HG03432 (cell line): Measurements from ENCODE around the gene MYL5.
A peak's percentile ranks its signal among the peaks of the same experiment; 100 is the strongest.
"Not testable (repeated sequence)": the region's sequence is repeated elsewhere in the genome, so short reads cannot be mapped to it uniquely, and the experiment has no call there.

Experiments used
- ATAC-seq: cut with Tn5 transposase; IDR thresholded peaks from one replicate; pipeline ENCODE4 v1.9.1; 2021; ENCODE audit warnings: mild to moderate bottlenecking, moderate library complexity; ENCODE audit not compliant: unreplicated experiment

Gene MYL5

GRCh38 chr4:669806-670559, 4.4 kb upstream of the MYL5 start:
- not testable (repeated sequence) for ATAC-seq

DNA sequence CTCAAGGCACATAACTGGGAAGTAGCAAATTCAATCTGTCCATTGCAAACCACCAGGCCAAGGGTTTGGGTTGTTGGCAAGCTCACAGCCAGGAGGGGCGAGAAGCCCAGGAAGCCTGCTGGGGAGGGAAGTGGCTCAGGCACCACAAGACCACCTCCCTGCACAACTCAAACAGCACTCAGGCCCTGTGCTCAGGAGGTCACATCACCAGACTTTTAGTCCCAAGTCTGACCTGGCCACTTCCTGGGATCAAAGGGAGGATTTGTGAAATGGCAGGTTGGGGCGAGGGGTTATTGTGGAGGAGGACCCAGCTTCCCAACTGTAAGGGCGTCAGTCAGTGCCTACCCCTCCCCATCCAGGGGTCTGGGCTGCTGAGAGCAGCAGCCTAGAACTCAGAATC, 2.6 kb upstream of the MYL5 start:
- ATAC-seq = no peak

- no peak for ATAC-seq
Measured at GRCh38 chr4:673349-674091, 822 bp upstream of the MYL5 start.

DNA sequence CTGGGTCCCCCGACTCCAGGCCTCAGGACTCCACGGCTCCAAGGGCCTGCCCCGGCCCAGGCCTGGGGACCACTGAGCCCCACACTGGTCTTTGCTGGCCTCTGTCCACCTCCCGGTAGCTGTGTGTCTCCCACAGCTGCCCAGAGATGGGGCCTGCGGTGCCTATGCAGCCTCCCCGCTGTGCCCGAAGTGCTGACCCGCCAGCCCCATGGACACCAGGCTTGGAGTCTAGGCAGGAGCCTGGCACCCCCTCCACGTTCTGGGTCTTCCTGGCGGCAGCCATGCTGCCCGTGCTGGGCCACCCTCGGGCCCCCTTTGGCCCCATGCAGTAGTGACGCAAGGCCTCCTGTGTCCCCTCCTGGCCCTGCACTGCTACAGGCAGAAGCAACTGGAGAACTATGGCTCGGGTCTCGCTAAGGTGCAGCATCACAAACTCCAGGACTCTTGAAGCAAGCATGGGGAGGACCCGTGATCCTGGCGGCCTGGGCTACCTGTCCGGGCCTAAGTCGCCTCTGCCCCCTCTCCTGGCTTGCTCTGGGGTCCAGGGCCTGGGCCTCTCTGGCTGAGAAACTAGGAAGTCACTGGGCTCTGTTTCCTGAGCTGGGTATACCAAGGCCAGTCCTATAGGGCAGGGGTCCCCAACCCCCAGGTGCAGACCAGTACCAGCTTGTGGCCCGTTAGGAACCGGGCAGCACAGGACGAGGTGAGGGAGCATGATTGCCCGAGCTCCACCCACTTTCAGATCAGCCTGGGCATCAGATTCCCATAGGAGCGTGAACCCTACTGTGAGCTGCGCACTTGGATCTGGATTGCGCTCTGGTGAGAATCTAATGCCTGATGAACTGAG, 917 bp downstream of the MYL5 start:
- ATAC-seq = peak; percentile 2

DNA sequence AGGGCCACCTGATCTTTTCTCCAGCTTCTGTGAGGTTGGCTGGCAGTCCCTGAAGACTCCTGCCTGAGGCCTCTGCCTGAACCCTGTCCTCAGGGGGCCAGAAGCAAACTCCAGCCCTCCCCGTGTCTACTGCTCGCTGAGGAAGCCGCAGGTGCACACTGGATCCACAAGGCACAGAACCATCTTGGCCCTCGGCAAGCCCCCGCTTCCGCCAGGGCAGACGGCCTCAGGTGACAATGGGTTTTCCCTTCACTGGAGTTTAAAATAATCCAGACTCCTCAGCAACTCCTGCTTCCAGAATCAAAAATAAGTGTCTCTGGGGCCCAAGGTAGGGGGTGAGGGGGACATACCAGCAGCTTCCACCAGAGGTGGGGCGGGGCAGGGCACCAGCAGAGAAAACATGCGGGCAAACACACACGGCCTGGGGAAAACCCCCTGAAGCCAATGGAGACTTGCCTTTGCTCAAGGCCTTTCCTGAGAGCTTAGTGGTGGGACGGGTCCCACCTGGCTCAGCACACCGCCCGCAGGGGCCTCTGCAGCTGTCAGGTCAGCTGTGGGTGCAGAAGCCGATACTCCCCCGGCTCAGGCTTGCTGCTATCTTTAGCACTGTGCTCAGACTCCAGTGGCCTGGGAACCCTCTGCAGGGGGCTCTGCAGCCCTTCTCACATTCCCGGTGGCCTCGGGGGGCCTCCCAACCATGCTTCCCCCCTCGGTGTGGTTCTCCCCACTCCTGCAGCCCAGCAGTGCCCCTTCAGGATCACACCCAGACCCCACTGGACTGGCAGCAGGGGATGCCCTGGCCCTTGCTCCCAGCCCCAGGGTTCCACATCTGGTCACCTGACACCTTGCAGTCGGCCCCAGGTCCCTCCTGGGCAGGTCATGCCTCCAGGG, 1.9 kb downstream of the MYL5 start:
- no peak for ATAC-seq

DNA sequence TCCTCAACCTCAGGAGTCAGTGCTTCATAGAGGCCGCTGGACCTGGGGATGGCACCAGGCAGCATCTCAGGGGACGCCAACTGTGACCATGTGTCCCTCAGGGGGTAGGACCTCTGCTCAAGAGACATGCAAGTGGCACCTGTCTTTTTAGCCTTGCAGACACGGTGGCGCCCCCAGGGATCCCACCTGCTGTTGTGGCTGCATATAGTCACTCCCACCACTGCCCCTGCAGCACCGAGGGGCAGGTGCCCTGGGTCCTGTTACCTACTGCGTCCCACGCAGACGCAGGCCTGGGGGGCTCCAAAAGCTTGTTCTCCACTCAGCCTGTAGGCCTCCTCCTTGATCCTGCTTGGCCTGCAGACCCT, 2.5 kb downstream of the MYL5 start:
- no peak for ATAC-seq

DNA sequence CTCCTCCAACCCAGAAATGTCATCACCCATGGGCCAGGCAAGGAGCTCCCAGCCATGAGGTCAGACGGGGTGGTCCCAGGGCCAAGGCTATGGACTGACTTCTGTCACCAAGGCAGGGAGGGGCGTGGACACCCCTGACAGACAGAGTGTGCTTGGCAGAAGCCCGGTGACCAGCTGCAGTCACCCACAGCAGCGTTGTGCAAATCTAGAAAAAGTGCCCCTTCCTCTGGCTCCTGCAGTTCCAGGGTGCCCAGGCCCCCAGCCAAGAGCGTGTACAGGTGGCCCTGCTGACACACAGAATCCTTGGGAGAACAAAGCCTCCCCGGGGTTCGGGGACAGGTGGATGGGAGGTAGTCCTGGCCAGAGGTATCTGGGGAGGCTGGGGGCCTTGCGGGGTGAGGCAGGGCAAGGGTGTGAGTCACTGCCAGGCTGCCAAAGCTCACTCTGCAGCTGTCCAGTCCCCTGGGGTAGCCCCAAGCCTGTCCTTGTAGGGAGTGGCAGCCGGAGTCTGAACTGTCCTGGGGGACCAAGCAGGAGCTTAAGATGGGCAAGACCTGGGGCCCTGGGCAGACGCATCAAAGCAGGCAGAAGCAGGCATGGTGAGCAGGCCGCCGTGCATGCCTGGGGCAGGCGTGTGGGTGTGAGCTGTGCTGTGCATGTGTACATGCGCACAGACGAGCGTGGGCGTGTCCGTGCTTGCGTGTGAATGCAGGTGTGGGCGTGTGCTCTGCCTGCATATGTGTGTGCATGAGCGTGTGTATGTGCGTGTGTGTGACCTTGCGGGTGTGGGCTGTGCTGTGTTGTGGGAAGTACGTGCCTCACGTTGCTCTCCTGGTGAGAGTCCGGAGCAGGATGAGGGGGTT, 3.3 kb downstream of the MYL5 start:
- ATAC-seq = no peak

- ATAC-seq = no peak
Measured at GRCh38 chr4:678331-679103, 4.2 kb downstream of the MYL5 start.

- no peak for ATAC-seq
Measured at GRCh38 chr4:679104-679481, 4.8 kb downstream of the MYL5 start.

GRCh38 chr4:679629-680028, 5.3 kb downstream of the MYL5 start:
- no peak for ATAC-seq

DNA sequence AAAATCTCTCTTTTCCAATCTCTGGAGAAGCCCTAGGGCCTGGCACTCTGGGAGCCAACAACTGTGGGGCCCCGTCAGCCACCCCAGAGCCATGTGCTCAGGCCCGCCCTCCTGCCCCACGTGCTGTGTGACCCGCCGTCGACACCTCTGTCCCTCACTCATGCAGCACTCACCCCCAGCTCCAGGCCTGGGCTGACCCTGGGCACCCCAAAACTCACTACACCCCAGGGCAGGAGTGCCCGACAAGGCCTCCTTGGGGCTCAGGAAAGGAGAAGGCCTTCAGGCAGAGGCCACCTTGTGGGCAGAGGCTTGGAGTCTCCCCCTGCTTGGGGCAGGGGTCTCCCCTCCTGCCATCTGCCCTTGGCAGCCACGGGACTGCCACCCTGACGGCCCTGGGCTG, 5.7 kb downstream of the MYL5 start:
- no peak for ATAC-seq

- ATAC-seq = peak; percentile 17
Measured at GRCh38 chr4:680551-680927, 6.2 kb downstream of the MYL5 start.

DNA sequence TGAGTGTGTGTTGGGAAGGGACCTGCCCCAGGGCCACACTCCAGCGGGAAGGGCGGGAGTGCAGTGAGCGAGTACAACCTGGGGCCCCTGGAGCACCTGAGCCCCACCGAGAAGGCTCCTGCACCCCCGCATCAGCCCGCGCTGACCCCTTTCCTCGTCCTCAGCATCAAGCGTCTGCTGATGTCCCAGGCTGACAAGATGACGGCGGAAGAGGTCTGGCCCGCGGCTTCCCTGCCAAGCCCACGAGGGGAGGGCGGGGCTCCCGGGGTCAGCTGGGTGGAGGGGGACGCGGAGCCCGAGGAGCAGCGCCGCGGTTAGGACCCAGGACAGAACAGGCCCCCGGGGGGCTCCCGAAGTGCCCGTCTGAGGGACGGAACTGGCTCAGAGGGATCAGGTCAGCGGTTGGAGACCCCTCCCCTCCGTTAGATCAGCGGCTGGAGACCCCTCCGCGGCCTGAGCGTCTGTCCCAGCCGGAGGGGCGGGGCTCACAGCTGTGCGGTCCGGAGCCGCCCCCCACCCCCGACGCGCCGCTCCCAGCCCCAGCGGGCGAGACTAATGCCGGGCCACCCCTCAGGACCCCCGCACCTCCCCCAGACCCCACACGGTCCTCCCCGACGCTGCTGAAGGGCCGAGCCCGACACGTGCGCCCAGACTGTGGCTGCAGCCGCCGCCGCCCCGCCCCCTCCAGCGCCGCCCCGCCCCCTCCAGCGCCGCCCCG, 6.7 kb downstream of the MYL5 start:
- peak; percentile 46 for ATAC-seq

DNA sequence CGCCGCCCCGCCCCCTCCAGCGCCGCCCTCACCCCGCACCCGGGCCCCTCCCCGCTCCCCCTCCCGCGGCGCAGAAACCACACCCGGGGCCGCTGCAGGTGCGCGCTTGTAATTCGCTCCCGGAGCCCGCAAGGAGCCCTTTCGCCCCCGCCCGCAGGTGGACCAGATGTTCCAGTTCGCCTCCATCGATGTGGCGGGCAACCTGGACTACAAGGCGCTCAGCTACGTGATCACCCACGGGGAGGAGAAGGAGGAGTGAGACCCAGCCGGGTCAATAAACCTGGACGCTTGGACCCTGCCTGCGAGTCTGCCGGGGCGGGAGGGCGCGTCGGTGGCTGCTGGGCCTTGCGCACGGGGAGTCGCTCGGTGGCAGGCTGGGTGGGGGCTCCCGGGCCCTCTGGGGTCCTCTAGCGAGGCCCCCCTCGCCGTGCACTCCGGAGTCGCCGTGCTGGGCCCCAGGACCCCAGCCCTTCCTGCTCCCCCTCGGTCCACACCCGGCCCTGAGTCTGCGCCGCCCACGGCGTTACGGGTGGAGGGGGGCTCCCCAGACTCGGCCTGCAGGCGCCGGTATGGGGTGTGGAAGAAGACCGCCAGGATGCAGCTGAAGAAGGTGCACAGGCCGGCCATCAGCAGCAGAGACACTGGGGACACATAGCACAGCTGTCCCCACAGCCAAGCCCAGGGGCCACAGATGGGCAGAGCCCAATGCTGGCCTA, 7.6 kb downstream of the MYL5 start:
- ATAC-seq = no peak

- ATAC-seq = no peak
Measured at GRCh38 chr4:682490-683172, 8.3 kb downstream of the MYL5 start.

GRCh38 chr4:683247-683897, 9.0 kb downstream of the MYL5 start:
- no peak for ATAC-seq
